HepG2 (cell line): ENCODE measurements around the gene ITGA7. TPM values are rescaled to one million over a fixed set of nuclear protein-coding genes. Genes with fewer than 3 reads are reported as not detected.

ENCODE experiments used
- ATAD3A ChIP-seq: sonication (generic); formaldehyde crosslinking; IDR thresholded peaks from 2 replicates; pipeline ENCODE4 v1.4.0; 2020; ENCODE audit warnings: missing genetic modification reagents
- BCL6 ChIP-seq: IDR thresholded peaks from 2 replicates; pipeline ENCODE4 v1.6.1; 2016; ENCODE audit warnings: missing genetic modification reagents, missing compliant biosample characterization
- BRCA1 ChIP-seq: sonication (generic); formaldehyde crosslinking; IDR thresholded peaks from 2 replicates; pipeline ENCODE4 v1.4.0; 2020; ENCODE audit warnings: missing genetic modification reagents
- ELF1 ChIP-seq: sonication (generic); formaldehyde crosslinking; IDR thresholded peaks from 2 replicates; pipeline ENCODE4 v1.4.0; 2020; ENCODE audit warnings: missing genetic modification reagents
- FOXM1 ChIP-seq: sonication (generic); formaldehyde crosslinking; IDR thresholded peaks from 2 replicates; pipeline ENCODE4 v1.5.0; 2020; ENCODE audit warnings: missing genetic modification reagents
- FOXP1 ChIP-seq, 2 experiments: fragments of 450-650 bp in 1 of 2; IDR thresholded peaks; 2 replicates each; pipeline ENCODE4 v1.6.1; 2017 to 2018; ENCODE audit warnings: antibody characterized with exemption in 1 of 2
- MAF1 ChIP-seq: sonication (generic); formaldehyde crosslinking; IDR thresholded peaks from 2 replicates; pipeline ENCODE4 v1.5.0; 2020; ENCODE audit warnings: missing genetic modification reagents, borderline replicate concordance
- PAWR ChIP-seq: sonication (generic); formaldehyde crosslinking; IDR thresholded peaks from 2 replicates; pipeline ENCODE4 v1.4.0; 2020; ENCODE audit warnings: missing genetic modification reagents, mild to moderate bottlenecking, borderline replicate concordance
- PPARG ChIP-seq: conservative IDR thresholded peaks from 2 replicates; pipeline ENCODE4 v1.6.1; 2016; ENCODE audit warnings: missing biosample characterization, missing genetic modification reagents
- SCMH1 ChIP-seq: sonication (generic); formaldehyde crosslinking; IDR thresholded peaks from 2 replicates; pipeline ENCODE4 v1.9.0; 2021; ENCODE audit warnings: missing genetic modification reagents, mild to moderate bottlenecking, borderline replicate concordance
- SETDB1 ChIP-seq: sonication (generic); formaldehyde crosslinking; IDR thresholded peaks from 2 replicates; pipeline ENCODE4 v1.5.1; 2020; ENCODE audit warnings: missing genetic modification reagents, mild to moderate bottlenecking, borderline replicate concordance
- SMC3 ChIP-seq: IDR thresholded peaks from 2 replicates; pipeline ENCODE4 v1.6.1; 2011; ENCODE audit warnings: low read length, improper control_type of control experiment
- SNRNP70 ChIP-seq: fragments of 200-400 bp; formaldehyde crosslinking; IDR thresholded peaks from 2 replicates; pipeline ENCODE4 v1.6.1; 2017; ENCODE audit warnings: mild to moderate bottlenecking, low read depth, low read length, moderate library complexity
- SP2 ChIP-seq: sonication (generic); formaldehyde crosslinking; IDR thresholded peaks from 2 replicates; pipeline ENCODE4 v1.5.1; 2020; ENCODE audit warnings: mild to moderate bottlenecking, missing genetic modification reagents
- SSRP1 ChIP-seq: IDR thresholded peaks from 2 replicates; pipeline ENCODE4 v1.6.1; 2016; ENCODE audit warnings: control low read depth
- YEATS4 ChIP-seq: sonication (generic); formaldehyde crosslinking; IDR thresholded peaks from 2 replicates; pipeline ENCODE4 v1.4.0; 2020; ENCODE audit warnings: missing genetic modification reagents, borderline replicate concordance
- ZFP36 ChIP-seq: fragments of 150-350 bp; IDR thresholded peaks from 2 replicates; pipeline ENCODE4 v1.6.1; 2018; ENCODE audit warnings: borderline replicate concordance, low read length, low read depth; ENCODE audit not compliant: partially characterized antibody
- ZNF629 ChIP-seq: sonication (generic); formaldehyde crosslinking; conservative IDR thresholded peaks from 2 replicates; pipeline ENCODE4 v1.5.0; 2020; ENCODE audit warnings: missing genetic modification reagents
- ZNF788 ChIP-seq: sonication (generic); formaldehyde crosslinking; IDR thresholded peaks from 2 replicates; pipeline ENCODE4 v1.5.0; 2020; ENCODE audit warnings: mild to moderate bottlenecking, missing genetic modification reagents, borderline replicate concordance
- ZNF792 ChIP-seq: IDR thresholded peaks from 2 replicates; pipeline ENCODE4 v1.6.1; 2016
- ZNF883 ChIP-seq: sonication (generic); formaldehyde crosslinking; IDR thresholded peaks from 2 replicates; pipeline ENCODE4 v1.5.1; 2020; ENCODE audit warnings: mild to moderate bottlenecking, missing genetic modification reagents; ENCODE audit errors: not compliant biosample characterization
- polyA plus RNA-seq, 8 experiments: library from polyadenylated mRNA; depleted of rRNA in 3 of 8; stranded (reverse) in 7 of 8; unstranded in 1 of 8; fragments of >200 nt; fragmentation: Illumina TruSeq in 4 of 8; extraction: Trizol in 4 of 8; gene quantifications; 2 replicates each; pipeline versions ENCODE4 v1.2.1 to v1.2.3, GENCODE V29; 2011 to 2016; ENCODE audit warnings: low read depth in 4 of 8, missing spikeins in 1 of 8, mixed read lengths in 1 of 8; ENCODE audit not compliant: insufficient read depth in 1 of 8
- total RNA-seq, 5 experiments: library from RNA; depleted of rRNA; stranded (reverse); fragments of >200 nt; fragmentation: Illumina TruSeq; extraction: Trizol; gene quantifications; 2 replicates each; pipeline ENCODE4 v1.2.3, GENCODE V29; 2016; ENCODE audit warnings: low read depth in 1 of 5
- TF ChIP-seq, protein P1 (sequence below): sonication (generic); formaldehyde crosslinking; IDR thresholded peaks from 2 replicates; pipeline ENCODE4 v1.5.0; 2020; ENCODE audit warnings: mild to moderate bottlenecking, missing genetic modification reagents
- TF ChIP-seq, protein P2 (sequence below): sonication (generic); formaldehyde crosslinking; IDR thresholded peaks from 2 replicates; pipeline ENCODE4 v1.4.0; 2020; ENCODE audit warnings: mild to moderate bottlenecking, missing genetic modification reagents
- TF ChIP-seq, protein P3 (sequence below): sonication (generic); formaldehyde crosslinking; IDR thresholded peaks from 2 replicates; pipeline ENCODE4 v1.4.0; 2020; ENCODE audit warnings: mild to moderate bottlenecking, missing genetic modification reagents
- TF ChIP-seq, protein P4 (sequence below): sonication (generic); formaldehyde crosslinking; IDR thresholded peaks from 2 replicates; pipeline ENCODE4 v1.9.0; 2021; ENCODE audit warnings: missing genetic modification reagents, borderline replicate concordance

Gene ITGA7
- total and polyA plus RNA-seq, 2 of the 13 experiments (the other 11 are each of a cell fraction or from before 2014, with no cell fraction given), result 0.65 to 0.75 TPM

DNA sequence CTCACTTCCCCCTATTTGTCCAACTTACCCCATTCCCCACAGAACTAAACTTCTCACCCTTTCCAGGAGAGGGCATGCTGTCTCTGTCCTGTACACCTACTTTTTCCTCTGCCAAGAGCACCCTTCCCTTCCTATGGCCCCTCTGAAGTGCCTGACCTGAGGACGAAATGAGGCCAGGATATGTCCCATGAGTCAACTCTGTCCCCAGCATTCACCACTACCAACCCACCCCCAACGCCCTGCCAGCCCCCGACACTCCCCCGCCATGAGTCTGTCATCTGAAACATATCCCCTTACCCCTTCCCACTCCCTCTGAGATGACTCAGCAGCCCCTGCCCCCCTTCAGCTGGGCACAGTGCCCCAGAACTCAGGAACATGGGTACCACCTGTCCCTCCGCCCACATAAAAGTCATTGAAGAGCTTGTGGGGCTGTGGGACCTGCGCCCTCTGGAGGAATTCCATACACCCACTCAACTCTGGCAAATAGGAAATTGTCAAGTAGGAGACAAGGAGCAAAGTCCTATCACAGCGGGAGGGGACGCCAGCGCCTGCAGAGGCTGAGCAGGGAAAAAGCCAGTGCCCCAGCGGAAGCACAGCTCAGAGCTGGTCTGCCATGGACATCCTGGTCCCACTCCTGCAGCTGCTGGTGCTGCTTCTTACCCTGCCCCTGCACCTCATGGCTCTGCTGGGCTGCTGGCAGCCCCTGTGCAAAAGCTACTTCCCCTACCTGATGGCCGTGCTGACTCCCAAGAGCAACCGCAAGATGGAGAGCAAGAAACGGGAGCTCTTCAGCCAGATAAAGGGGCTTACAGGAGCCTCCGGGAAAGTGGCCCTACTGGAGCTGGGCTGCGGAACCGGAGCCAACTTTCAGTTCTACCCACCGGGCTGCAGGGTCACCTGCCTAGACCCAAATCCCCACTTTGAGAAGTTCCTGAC is 26.3 kb downstream of the ITGA7 start (continued):
- TF ChIP-seq, protein P1, sequence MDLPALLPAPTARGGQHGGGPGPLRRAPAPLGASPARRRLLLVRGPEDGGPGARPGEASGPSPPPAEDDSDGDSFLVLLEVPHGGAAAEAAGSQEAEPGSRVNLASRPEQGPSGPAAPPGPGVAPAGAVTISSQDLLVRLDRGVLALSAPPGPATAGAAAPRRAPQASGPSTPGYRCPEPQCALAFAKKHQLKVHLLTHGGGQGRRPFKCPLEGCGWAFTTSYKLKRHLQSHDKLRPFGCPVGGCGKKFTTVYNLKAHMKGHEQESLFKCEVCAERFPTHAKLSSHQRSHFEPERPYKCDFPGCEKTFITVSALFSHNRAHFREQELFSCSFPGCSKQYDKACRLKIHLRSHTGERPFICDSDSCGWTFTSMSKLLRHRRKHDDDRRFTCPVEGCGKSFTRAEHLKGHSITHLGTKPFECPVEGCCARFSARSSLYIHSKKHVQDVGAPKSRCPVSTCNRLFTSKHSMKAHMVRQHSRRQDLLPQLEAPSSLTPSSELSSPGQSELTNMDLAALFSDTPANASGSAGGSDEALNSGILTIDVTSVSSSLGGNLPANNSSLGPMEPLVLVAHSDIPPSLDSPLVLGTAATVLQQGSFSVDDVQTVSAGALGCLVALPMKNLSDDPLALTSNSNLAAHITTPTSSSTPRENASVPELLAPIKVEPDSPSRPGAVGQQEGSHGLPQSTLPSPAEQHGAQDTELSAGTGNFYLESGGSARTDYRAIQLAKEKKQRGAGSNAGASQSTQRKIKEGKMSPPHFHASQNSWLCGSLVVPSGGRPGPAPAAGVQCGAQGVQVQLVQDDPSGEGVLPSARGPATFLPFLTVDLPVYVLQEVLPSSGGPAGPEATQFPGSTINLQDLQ (CRISPR knock-in tag), result no peak
- TF ChIP-seq PPARG (no peak; the same call in 1 of the 2 replicates), ZFP36 (no peak), SSRP1 (CRISPR knock-in tag) (no peak), FOXP1 (IDR thresholded peaks at IDR 0.05) (no peak), FOXP1 (CRISPR knock-in tag; IDR thresholded peaks at IDR 0.05) (peak; percentile 13; the same call in 1 of the 2 replicates), FOXM1 (no peak), ZNF788 (CRISPR knock-in tag) (peak; percentile 82; the same call in 1 of the 2 replicates), MAF1 (CRISPR knock-in tag) (no peak), SETDB1 (CRISPR knock-in tag) (no peak), ATAD3A (CRISPR knock-in tag) (no peak), YEATS4 (CRISPR knock-in tag) (peak; percentile 77), BCL6 (CRISPR knock-in tag) (no peak), SP2 (CRISPR knock-in tag) (no peak), ZNF883 (no peak), ZNF629 (CRISPR knock-in tag) (0 out of 2 replicates have a peak, but pooled peaks have one; percentile 23), ELF1 (CRISPR knock-in tag) (peak; percentile 54), SCMH1 (CRISPR knock-in tag) (no peak), SNRNP70 (no peak), PAWR (CRISPR knock-in tag) (no peak), BRCA1 (CRISPR knock-in tag) (no peak; the same call in 1 of the 2 replicates), SMC3 (peak; percentile 33; the same call in 1 of the 2 replicates), ZNF792 (CRISPR knock-in tag) (0 out of 2 replicates have a peak, but pooled peaks have one; percentile 58)
- TF ChIP-seq, protein P2, sequence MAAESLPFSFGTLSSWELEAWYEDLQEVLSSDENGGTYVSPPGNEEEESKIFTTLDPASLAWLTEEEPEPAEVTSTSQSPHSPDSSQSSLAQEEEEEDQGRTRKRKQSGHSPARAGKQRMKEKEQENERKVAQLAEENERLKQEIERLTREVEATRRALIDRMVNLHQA (CRISPR knock-in tag), result no peak
- TF ChIP-seq, protein P3, sequence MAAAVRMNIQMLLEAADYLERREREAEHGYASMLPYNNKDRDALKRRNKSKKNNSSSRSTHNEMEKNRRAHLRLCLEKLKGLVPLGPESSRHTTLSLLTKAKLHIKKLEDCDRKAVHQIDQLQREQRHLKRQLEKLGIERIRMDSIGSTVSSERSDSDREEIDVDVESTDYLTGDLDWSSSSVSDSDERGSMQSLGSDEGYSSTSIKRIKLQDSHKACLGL (CRISPR knock-in tag), result no peak
- TF ChIP-seq, protein P4, sequence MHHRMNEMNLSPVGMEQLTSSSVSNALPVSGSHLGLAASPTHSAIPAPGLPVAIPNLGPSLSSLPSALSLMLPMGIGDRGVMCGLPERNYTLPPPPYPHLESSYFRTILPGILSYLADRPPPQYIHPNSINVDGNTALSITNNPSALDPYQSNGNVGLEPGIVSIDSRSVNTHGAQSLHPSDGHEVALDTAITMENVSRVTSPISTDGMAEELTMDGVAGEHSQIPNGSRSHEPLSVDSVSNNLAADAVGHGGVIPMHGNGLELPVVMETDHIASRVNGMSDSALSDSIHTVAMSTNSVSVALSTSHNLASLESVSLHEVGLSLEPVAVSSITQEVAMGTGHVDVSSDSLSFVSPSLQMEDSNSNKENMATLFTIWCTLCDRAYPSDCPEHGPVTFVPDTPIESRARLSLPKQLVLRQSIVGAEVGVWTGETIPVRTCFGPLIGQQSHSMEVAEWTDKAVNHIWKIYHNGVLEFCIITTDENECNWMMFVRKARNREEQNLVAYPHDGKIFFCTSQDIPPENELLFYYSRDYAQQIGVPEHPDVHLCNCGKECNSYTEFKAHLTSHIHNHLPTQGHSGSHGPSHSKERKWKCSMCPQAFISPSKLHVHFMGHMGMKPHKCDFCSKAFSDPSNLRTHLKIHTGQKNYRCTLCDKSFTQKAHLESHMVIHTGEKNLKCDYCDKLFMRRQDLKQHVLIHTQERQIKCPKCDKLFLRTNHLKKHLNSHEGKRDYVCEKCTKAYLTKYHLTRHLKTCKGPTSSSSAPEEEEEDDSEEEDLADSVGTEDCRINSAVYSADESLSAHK (CRISPR knock-in tag), result no peak
